ENCODE data around the gene PFN4.

DNA sequence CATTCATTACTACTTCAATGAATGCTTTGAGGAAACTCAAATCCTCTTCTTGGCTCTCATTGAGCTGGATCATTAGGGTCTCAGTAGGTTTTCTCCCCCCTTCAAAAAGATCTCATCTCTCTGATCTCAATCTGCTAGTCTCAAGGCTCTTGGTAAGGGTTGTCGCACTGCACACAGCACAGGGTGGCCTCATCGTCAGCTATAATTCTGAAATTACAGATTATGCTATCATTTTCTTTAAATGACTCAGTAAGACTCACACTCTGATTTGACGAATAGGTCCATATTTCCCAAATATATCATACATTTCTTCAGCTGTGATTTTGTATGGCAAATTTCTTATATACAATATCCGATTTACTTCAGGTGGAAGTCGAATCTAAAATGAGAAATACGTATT is 49.3 kb downstream of the PFN4 start:
- TF ChIP-seq, protein P1, sequence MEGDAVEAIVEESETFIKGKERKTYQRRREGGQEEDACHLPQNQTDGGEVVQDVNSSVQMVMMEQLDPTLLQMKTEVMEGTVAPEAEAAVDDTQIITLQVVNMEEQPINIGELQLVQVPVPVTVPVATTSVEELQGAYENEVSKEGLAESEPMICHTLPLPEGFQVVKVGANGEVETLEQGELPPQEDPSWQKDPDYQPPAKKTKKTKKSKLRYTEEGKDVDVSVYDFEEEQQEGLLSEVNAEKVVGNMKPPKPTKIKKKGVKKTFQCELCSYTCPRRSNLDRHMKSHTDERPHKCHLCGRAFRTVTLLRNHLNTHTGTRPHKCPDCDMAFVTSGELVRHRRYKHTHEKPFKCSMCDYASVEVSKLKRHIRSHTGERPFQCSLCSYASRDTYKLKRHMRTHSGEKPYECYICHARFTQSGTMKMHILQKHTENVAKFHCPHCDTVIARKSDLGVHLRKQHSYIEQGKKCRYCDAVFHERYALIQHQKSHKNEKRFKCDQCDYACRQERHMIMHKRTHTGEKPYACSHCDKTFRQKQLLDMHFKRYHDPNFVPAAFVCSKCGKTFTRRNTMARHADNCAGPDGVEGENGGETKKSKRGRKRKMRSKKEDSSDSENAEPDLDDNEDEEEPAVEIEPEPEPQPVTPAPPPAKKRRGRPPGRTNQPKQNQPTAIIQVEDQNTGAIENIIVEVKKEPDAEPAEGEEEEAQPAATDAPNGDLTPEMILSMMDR (IDR thresholded peaks at IDR 0.05) = no peak
- TF ChIP-seq EHMT2 (IDR thresholded peaks at IDR 0.05; ENCODE audit: low read depth) (no peak), RCOR1 (IDR thresholded peaks at IDR 0.05; ENCODE audit: low read depth, low read length) (no peak), POLR2A (IDR thresholded peaks at IDR 0.05; ENCODE audit: low read length) (no peak), CBX2 (IDR thresholded peaks at IDR 0.05; ENCODE audit: borderline replicate concordance, low read depth) (no peak), RFX5 (IDR thresholded peaks at IDR 0.05) (no peak), CHD2 (IDR thresholded peaks at IDR 0.05; ENCODE audit: low read length, partially characterized antibody) (no peak), CBX8 (IDR thresholded peaks at IDR 0.05) (no peak)
